Keratinocyte (primary cell): ENCODE measurements around the gene PADI4. TPM values are rescaled to one million over a fixed set of nuclear protein-coding genes. Genes with fewer than 3 reads are reported as not detected.

Experiments used
- DNase-seq: peaks from one replicate; pipeline ENCODE4 v3.0.0-alpha.2; 2011; ENCODE audit warnings: low read depth, missing footprints, low spot score
- FAIRE-seq: peaks from 2 replicates; lab custom pipeline; 2011; peaks lifted over from hg19 to GRCh38; lab: Jason Lieb, UNC
- H2AFZ ChIP-seq: 2 replicates; pipeline ENCODE4 v1.6.0; 2012; ENCODE audit warnings: low read length, control low read depth, inconsistent platforms; ENCODE audit not compliant: control insufficient read depth
- H3K27ac ChIP-seq: 2 replicates; pipeline ENCODE4 v1.5.1; 2011; ENCODE audit warnings: low read length; ENCODE audit not compliant: control insufficient read depth, insufficient read depth
- H3K27me3 ChIP-seq: 3 replicates; pipeline ENCODE4 v1.6.0; 2011; ENCODE audit warnings: low read length; ENCODE audit not compliant: control insufficient read depth, insufficient read depth; ENCODE audit errors: extremely low read depth
- H3K36me3 ChIP-seq, 2 experiments: 2 replicates in 1 of 2; 3 replicates in 1 of 2; pipeline ENCODE4 v1.5.1; 2011; ENCODE audit warnings: low read length in 2 of 2, mild to moderate bottlenecking in 1 of 2; ENCODE audit not compliant: control insufficient read depth in 2 of 2, insufficient read depth in 2 of 2; ENCODE audit errors: extremely low read depth in 1 of 2
- H3K4me1 ChIP-seq: 3 replicates; pipeline ENCODE4 v1.5.1; 2011; ENCODE audit warnings: low read length; ENCODE audit not compliant: control insufficient read depth, insufficient read depth; ENCODE audit errors: extremely low read depth
- H3K4me2 ChIP-seq: 3 replicates; pipeline ENCODE4 v1.6.0; 2011; ENCODE audit warnings: low read depth, low read length; ENCODE audit not compliant: control insufficient read depth, insufficient read depth; ENCODE audit errors: extremely low read depth
- H3K4me3 ChIP-seq, 3 experiments: fragments of 200-600 bp in 1 of 3; sonication (generic) in 1 of 3; 2 replicates in 2 of 3; 3 replicates in 1 of 3; pipeline ENCODE4 v1.5.1; 2011 to 2016; ENCODE audit warnings: low read length in 3 of 3, mild to moderate bottlenecking in 3 of 3, control low read depth in 2 of 3, inconsistent platforms in 1 of 3, low read depth in 1 of 3, mixed read lengths in 1 of 3, mixed run types in 1 of 3, moderate library complexity in 1 of 3; ENCODE audit not compliant: control insufficient read depth in 2 of 3, insufficient read depth in 2 of 3; ENCODE audit errors: extremely low read depth in 1 of 3
- H3K79me2 ChIP-seq: 2 replicates; pipeline ENCODE4 v1.6.0; 2012; ENCODE audit warnings: low read length; ENCODE audit not compliant: control insufficient read depth, insufficient read depth
- H3K9ac ChIP-seq: 3 replicates; pipeline ENCODE4 v1.6.0; 2011; ENCODE audit warnings: low read length; ENCODE audit not compliant: control insufficient read depth, insufficient read depth; ENCODE audit errors: extremely low read depth
- H3K9me1 ChIP-seq: 3 replicates; pipeline ENCODE4 v1.6.0; 2011; ENCODE audit warnings: low read length; ENCODE audit not compliant: control insufficient read depth, insufficient read depth; ENCODE audit errors: extremely low read depth
- H3K9me3 ChIP-seq: 2 replicates; pipeline ENCODE4 v1.5.1; 2012; ENCODE audit warnings: low read depth, low read length; ENCODE audit not compliant: control insufficient read depth
- H4K20me1 ChIP-seq: 3 replicates; pipeline ENCODE4 v1.6.0; 2011; ENCODE audit warnings: low read length; ENCODE audit not compliant: control insufficient read depth, insufficient read depth; ENCODE audit errors: extremely low read depth
- CTCF ChIP-seq, 3 experiments: IDR thresholded peaks in 1 of 3; conservative IDR thresholded peaks in 1 of 3; optimal IDR thresholded peaks in 1 of 3; 2 replicates in 2 of 3; 3 replicates in 1 of 3; pipeline versions ENCODE3 to v1.5.1; 2011; ENCODE audit warnings: low read length in 3 of 3, mild to moderate bottlenecking in 3 of 3, moderate library complexity in 2 of 3, control low read depth in 1 of 3, inconsistent platforms in 1 of 3; ENCODE audit not compliant: insufficient read depth in 2 of 3; ENCODE audit errors: extremely low read depth in 1 of 3
- EZH2 ChIP-seq: IDR thresholded peaks from one replicate; pipeline ENCODE4 v1.6.1; 2012; ENCODE audit warnings: inconsistent platforms, mild to moderate bottlenecking, low read length, moderate library complexity
- dilution Hi-C: fragments of 300-500 bp; cut with MboI; formaldehyde crosslinking; loops from one replicate; pipeline ENCODE4 v1.7.0; 2020; ENCODE audit warnings: low sequenced_read_pairs; ENCODE audit not compliant: extremely low pct_ligation_motif_present
- polyA plus RNA-seq, 5 experiments: library from polyadenylated mRNA; depleted of rRNA in 3 of 5; stranded (reverse) in 3 of 5; stranded (forward) in 1 of 5; unstranded in 1 of 5; fragments of >200 nt; gene quantifications; 1 replicate in 1 of 5; 2 replicates in 3 of 5; 3 replicates in 1 of 5; pipeline versions ENCODE4 v1.2.1 to v1.2.3, GENCODE V29; 2011 to 2012; ENCODE audit warnings: missing spikeins in 2 of 5, low read depth in 1 of 5, low replicate concordance in 1 of 5

The PADI4 gene
- polyA plus RNA-seq, 1 donor (not counting 4 experiments of a cell fraction or from before 2014, with no cell fraction given) = 0.03 TPM

GRCh38 chr1:17403081-17403480 is 95.1 kb downstream of the PADI4 start:
- Histone ChIP-seq H3K79me2 (no peaks in the 10 kb centered on the region), H3K27ac (no peak overlapping the region), H3K9me3 (no peaks in the 10 kb centered on the region), H3K4me3 (no peak overlapping the region), H3K36me3 (peaks cover 3 to 12% of the 10 kb centered on the region in 2 experiments), H3K4me2 (no peak overlapping the region), H3K4me1 (peaks cover 11% of the 10 kb centered on the region), H3K9ac (no peak overlapping the region), H4K20me1 (no peaks in the 10 kb centered on the region), H2AFZ (no peak overlapping the region), H3K9me1 (no peaks in the 10 kb centered on the region), H3K27me3 (no peaks in the 10 kb centered on the region)
- peak; percentile 96 for FAIRE-seq
- dilution Hi-C loops = no loop called here
- TF ChIP-seq CTCF (optimal IDR thresholded peaks at IDR 0.05 in 1 of 3, IDR thresholded peaks at IDR 0.05 in 1 of 3, conservative IDR thresholded peaks at IDR 0.05 in 1 of 3; ENCODE audit: extremely low read depth in 1 of 3, insufficient read depth in 2 of 3, low read length in 3 of 3) (no peak), EZH2 (no peak)
- peak; percentile 33 for DNase-seq

- TF ChIP-seq CTCF (optimal IDR thresholded peaks at IDR 0.05 in 1 of 3, IDR thresholded peaks at IDR 0.05 in 1 of 3, conservative IDR thresholded peaks at IDR 0.05 in 1 of 3; ENCODE audit: extremely low read depth in 1 of 3, insufficient read depth in 2 of 3, low read length in 3 of 3) (no peak), EZH2 (no peak)
- DNase-seq = no peak
- Histone ChIP-seq H3K9ac (no peak overlapping the region), H3K36me3 (peaks cover 11 to 15% of the 10 kb centered on the region in 2 experiments), H3K9me3 (no peaks in the 10 kb centered on the region), H4K20me1 (no peaks in the 10 kb centered on the region), H3K4me3 (no peak overlapping the region), H3K4me2 (no peak overlapping the region), H3K27ac (no peak overlapping the region), H3K27me3 (no peaks in the 10 kb centered on the region), H3K9me1 (no peaks in the 10 kb centered on the region), H2AFZ (no peak overlapping the region), H3K79me2 (no peaks in the 10 kb centered on the region), H3K4me1 (peaks cover 11% of the 10 kb centered on the region)
- dilution Hi-C loops = no loop called here
- FAIRE-seq = no peak
Observed at GRCh38 chr1:17404034-17404684, 96.2 kb downstream of the PADI4 start.
